ENCODE results near the gene AGBL1.

Gene AGBL1

DNA sequence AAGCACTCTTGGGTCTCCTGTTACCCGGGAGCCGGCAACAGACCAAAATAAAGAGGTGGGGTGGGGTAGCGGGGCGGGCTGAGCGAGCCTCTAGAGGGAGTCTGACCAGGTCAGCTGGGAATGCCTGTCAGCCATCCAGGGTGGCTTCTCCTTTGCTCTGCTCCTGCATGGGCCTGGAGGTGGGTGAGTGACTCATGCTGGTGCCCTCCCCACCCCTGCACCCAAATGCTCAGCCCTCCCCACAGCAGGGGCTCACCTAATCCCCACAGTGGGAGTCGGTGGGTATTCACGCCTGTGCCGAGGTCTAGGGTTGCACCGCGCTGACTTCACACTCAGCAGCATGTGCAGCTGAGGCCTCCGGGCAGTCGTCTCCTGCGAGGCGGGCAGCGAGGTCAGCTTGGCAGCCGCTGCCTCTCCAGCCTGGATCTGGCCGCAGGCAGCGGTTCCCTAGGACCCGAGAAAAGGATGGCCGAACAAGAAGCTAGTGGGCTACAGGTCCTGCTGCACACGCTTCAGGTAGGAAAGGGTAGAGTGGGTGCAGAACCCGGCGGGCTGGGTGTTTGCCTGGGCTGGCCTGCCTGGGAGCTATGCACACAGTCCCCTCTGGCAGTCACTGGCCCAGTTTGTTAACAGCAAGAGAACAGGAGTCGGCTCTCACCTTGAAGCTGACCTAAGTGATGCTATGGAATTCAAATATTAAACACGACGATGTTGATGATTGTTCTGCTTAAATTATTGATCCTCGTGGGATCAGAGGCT is at the start of gene AGBL1:
AGBL1 (plus strand) TSS at position 364 of the 759 bp plus-strand sequence.
- no peak for FAIRE-seq
- no peak for DNase-seq (ENCODE audit: insufficient read length, low spot score)
- TF ChIP-seq, protein P1, sequence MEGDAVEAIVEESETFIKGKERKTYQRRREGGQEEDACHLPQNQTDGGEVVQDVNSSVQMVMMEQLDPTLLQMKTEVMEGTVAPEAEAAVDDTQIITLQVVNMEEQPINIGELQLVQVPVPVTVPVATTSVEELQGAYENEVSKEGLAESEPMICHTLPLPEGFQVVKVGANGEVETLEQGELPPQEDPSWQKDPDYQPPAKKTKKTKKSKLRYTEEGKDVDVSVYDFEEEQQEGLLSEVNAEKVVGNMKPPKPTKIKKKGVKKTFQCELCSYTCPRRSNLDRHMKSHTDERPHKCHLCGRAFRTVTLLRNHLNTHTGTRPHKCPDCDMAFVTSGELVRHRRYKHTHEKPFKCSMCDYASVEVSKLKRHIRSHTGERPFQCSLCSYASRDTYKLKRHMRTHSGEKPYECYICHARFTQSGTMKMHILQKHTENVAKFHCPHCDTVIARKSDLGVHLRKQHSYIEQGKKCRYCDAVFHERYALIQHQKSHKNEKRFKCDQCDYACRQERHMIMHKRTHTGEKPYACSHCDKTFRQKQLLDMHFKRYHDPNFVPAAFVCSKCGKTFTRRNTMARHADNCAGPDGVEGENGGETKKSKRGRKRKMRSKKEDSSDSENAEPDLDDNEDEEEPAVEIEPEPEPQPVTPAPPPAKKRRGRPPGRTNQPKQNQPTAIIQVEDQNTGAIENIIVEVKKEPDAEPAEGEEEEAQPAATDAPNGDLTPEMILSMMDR (IDR thresholded peaks at IDR 0.05; ENCODE audit: insufficient read depth, missing control alignments), result no peak

DNA sequence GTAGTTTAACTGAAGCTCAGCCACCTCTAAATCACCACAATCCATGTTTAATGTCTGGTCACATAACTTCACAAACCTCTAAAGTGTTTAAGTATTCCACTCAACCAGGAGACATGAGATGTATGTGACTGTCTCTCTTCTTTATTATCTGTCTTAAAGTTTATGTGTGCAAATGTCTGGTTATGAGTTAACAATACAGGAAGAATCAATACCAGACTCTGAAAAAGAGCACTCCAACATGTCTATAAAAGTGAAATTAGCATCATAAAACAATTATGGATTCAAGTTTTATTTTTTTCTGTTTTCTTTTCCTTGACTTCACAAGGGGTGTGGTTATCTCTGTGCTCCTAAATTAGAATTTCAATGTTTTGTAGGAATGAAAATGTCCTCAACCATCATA is 44.8 kb upstream of the AGBL1 start:
- TF ChIP-seq, protein P1 (IDR thresholded peaks at IDR 0.05; ENCODE audit: insufficient read depth, missing control alignments), result no peak
- FAIRE-seq (no peak), DNase-seq (ENCODE audit: insufficient read length, low spot score) (no peak)

- no peak for DNase-seq (ENCODE audit: insufficient read length, low spot score)
- TF ChIP-seq, protein P1 (IDR thresholded peaks at IDR 0.05; ENCODE audit: insufficient read depth, missing control alignments), result no peak
- FAIRE-seq, result no peak
These were observed 43.4 kb upstream of the AGBL1 start for GRCh38 chr15:86036243-86036642.

DNA sequence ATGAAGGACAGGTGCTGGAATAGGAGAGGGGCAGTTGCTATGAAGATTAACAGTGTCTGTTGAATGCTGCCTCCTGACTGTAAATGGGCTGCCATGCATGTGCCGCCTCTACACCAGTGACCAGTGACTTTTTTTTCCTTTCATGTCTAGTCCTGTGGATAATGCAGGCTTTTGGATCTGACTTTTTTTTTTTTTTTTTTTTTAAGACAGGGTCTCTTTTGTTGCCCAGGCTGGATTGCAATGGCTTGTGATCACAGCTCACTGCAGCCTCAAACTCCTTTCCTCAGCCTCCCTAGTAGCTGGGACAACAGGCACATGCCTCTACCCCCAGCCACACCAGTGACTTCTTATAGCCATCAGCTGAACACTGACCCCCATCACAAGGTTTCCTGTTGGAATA is 41.2 kb upstream of the AGBL1 start:
- TF ChIP-seq, protein P1 (IDR thresholded peaks at IDR 0.05; ENCODE audit: insufficient read depth, missing control alignments), result no peak
- no peak for FAIRE-seq
- no peak for DNase-seq (ENCODE audit: insufficient read length, low spot score)

DNA sequence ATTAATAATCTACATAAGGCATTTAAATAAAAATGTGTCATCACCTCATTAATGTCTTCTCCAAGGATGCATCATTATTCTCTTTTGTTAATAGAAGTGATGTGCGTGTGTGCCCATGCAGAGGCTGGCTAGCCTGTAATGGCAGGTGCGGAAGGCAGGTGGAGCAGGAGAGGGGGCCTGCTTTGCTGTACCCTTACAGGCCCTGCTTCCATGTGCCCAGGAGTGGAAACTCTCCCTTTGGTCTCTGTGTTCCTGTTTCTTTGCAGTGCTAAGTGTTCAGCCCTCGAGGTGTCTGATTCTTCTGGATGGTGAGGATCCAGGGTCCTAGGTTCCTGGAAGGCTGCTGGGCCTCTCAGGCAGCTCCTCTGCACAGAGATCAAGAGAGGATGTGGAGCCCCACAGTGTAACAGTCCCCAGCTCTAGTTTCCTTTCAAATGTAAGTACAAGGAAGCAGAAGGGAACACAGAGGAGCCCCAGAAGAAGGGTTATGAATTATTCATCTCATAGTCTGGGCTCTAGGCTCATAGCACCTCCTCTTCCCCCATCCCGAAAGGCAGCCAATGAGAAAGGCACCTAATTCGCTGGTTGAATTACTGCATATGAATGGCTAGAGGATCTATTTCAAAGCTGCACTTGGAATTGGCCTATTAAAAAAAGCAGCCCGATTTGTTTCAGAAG is 39.2 kb upstream of the AGBL1 start:
- FAIRE-seq (no peak), DNase-seq (ENCODE audit: insufficient read length, low spot score) (no peak)
- TF ChIP-seq, protein P1 (IDR thresholded peaks at IDR 0.05; ENCODE audit: insufficient read depth, missing control alignments), result no peak

GRCh38 chr15:86041399-86041798 is 38.3 kb upstream of the AGBL1 start:
- no peak for FAIRE-seq
- TF ChIP-seq, protein P1 (IDR thresholded peaks at IDR 0.05; ENCODE audit: insufficient read depth, missing control alignments), result no peak
- DNase-seq (ENCODE audit: insufficient read length, low spot score), result no peak

- DNase-seq (ENCODE audit: insufficient read length, low spot score), result no peak
- TF ChIP-seq, protein P1 (IDR thresholded peaks at IDR 0.05; ENCODE audit: insufficient read depth, missing control alignments), result no peak
- no peak for FAIRE-seq
These were observed 37.4 kb upstream of the AGBL1 start for GRCh38 chr15:86042226-86042625.
